Sigmoid colon (tissue), 4 donors: ENCODE measurements around the gene NODAL.

Experiments used
- CTCF ChIP-seq, 4 experiments: fragments of 450-650 bp in 3 of 4; fragments of 200-600 bp in 1 of 4; IDR thresholded peaks; one replicate each; pipeline ENCODE4 v1.5.1; 2016 to 2019; ENCODE audit warnings: antibody characterized with exemption in 4 of 4, mild to moderate bottlenecking in 3 of 4, moderate library complexity in 2 of 4
- EP300 ChIP-seq, 4 donors: sonication (generic); formaldehyde crosslinking; IDR thresholded peaks; one replicate each; pipeline ENCODE4 v1.6.1; 2017; ENCODE audit warnings: antibody characterized with exemption in 4 of 4
- POLR2A ChIP-seq, 2 donors: fragments of 450-650 bp; IDR thresholded peaks; one replicate each; pipeline ENCODE4 v1.6.1; 2016; ENCODE audit warnings: antibody characterized with exemption in 2 of 2, mild to moderate bottlenecking in 2 of 2, moderate library complexity in 2 of 2

GRCh38 chr10:70457759-70458305 lies 16.4 kb upstream of the NODAL start:
- no peak for TF ChIP-seq EP300 (IDR thresholded peaks at IDR 0.05)
- TF ChIP-seq CTCF (IDR thresholded peaks at IDR 0.05) = no peak
- no peak for TF ChIP-seq POLR2A (IDR thresholded peaks at IDR 0.05)
